SJSA1 (cell line): ENCODE results near the gene DUSP11. TPM values are rescaled to one million over a fixed set of nuclear protein-coding genes. Genes with fewer than 3 reads are reported as not detected.
"Not testable (repeated sequence)": the region's sequence is repeated elsewhere in the genome, so short reads cannot be mapped to it uniquely, and the experiment has no call there.

Experiments used
- DNase-seq, 2 experiments: peaks; one replicate each; pipeline ENCODE4 v3.0.0-alpha.2; 2015 to 2020; ENCODE audit warnings: low spot score in 2 of 2, low read depth in 1 of 2
- H3K27ac ChIP-seq: fragments of 250-450 bp; sonication (Bioruptor Pico); 2 replicates; pipeline ENCODE4 v1.5.1; 2020; ENCODE audit warnings: mild to moderate bottlenecking, moderate library complexity
- H3K27me3 ChIP-seq: fragments of 250-450 bp; sonication (Bioruptor Pico); replicated peaks from 2 replicates; pipeline ENCODE4 v1.5.1; 2020; ENCODE audit warnings: mild to moderate bottlenecking, moderate library complexity
- H3K36me3 ChIP-seq: fragments of 250-450 bp; sonication (Bioruptor Pico); 2 replicates; pipeline ENCODE4 v1.5.1; 2020; ENCODE audit warnings: mild to moderate bottlenecking
- H3K4me1 ChIP-seq: fragments of 250-450 bp; sonication (Bioruptor Pico); replicated peaks from 2 replicates; pipeline ENCODE4 v1.6.1; 2021; ENCODE audit warnings: mild to moderate bottlenecking
- H3K4me3 ChIP-seq: fragments of 250-450 bp; sonication (Bioruptor Pico); 2 replicates; pipeline ENCODE4 v1.5.1; 2020; ENCODE audit warnings: mild to moderate bottlenecking
- H3K9me3 ChIP-seq: fragments of 250-450 bp; sonication (Bioruptor Pico); replicated peaks from 2 replicates; pipeline ENCODE4 v1.5.1; 2020; ENCODE audit warnings: mild to moderate bottlenecking
- total RNA-seq: library from RNA; depleted of rRNA; stranded (reverse); fragments of >200 nt; shearing (Covaris generic); gene quantifications from 2 replicates; pipeline ENCODE4 v1.2.3, GENCODE V29; 2014; rRNA removed

Gene DUSP11
- total RNA-seq, 1 experiment from 2014 or later: 40.4 TPM

DNA sequence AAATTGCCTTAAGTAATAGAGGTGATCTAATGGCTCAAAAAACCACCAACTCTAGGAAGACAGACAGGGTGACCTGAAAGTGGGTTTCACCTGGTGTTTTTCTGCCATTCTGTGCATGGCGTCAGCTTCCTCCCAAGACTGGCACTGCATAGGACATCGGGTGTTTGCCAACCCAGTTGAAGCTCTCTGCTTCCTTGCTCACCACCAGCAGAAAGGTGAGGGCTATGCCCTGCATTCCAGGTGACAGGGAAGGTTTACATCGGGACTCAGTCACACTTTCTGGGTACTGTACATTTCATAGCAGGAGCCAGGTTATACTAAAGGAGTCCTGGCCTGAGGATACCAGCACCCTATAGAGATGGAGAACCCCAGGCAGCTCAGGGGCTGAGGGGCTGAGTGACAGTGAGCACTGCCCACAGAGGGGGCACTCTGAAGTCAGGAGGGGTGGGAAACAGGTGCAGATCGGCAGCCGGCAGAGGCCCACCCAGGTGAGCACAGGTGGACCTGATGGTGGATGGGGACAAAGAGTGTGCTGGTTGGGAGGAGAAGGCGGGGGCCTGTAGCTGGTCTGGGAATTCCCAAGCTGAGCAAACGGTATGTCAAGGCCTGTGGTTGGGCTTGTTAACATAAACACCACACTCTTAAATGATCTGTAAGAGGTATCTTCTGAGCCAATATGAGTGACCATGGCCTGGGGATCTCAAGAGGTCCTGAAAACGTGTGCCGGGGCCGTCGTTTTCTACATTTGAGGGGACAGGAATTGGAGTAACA is 60.9 kb downstream of the DUSP11 start:
- Histone ChIP-seq H3K27ac (no peak overlapping the region), H3K9me3 (no peaks in the 10 kb centered on the region), H3K4me3 (no peak overlapping the region), H3K4me1 (no peaks in the 10 kb centered on the region), H3K36me3 (no peaks in the 10 kb centered on the region), H3K27me3 (no peaks in the 10 kb centered on the region; the same call in 1 of the 2 replicates)
- DNase-seq: no peak

DNA sequence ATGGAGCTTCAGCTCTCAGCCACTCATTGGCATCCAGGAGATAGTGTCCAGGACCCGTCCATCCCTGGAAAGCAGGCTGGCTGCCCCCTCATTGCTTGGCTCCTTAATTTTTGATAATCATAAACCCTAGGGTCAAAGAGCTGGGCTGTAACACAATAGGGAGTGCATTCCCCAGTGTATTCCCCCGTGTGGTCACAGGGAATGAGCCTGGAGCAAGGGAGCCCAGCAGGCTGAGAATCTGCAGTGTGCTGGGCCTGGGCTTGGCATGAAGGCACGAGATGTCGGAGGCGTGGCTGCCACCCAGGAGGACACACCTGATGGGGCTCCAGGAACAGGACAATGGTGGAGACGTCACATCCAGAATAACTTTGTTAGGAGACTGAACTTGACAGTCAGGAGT is 61.5 kb downstream of the DUSP11 start:
- H3K4me1 ChIP-seq: no peaks in the 10 kb centered on the region
- no peak for DNase-seq
- no peak overlapping the region for H3K27ac ChIP-seq
- H3K4me3 ChIP-seq: no peak overlapping the region
- H3K36me3 ChIP-seq: no peaks in the 10 kb centered on the region
- no peaks in the 10 kb centered on the region for H3K9me3 ChIP-seq
- H3K27me3 ChIP-seq: no peaks in the 10 kb centered on the region; the same call in 1 of the 2 replicates

DNA sequence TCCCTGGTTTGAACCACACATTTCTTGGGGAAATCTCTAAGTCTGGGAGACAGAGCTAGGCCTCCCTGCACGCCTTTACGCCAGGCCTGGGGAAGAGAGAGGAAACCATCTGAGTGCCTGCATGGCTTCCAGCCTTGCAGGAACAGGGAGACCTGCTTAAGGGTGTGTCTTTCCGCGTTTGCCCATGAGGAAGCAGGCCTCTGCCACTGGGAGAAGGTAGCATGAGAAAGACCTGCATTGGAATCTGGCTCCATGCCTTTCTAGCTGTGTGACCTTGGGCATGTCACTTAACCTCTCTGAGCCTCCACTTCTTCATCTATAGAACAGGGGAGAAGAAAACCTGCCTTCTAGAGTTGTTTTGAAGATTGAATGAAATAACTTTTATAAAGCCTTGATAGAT is 62.2 kb downstream of the DUSP11 start:
- H3K36me3 ChIP-seq, H3K4me1 ChIP-seq, DNase-seq: not testable (repeated sequence)

DNA sequence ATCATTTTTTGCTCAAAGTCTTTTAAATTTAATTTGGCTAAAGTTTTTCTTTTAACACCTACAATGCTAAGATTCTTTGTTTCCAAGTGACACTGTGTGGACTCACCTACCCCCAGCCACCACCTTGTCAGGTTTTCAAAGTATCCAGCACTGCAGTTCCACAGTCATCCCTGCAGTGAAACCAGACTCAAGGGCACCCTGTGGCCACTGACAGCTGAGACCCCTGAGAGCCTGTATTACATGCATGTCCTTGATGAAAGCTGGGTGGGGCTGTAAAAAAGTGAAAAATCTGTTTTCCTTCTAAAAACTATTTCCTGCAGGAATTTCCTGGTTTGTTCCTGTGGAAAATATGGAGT is 62.7 kb downstream of the DUSP11 start:
- no peaks in the 10 kb centered on the region for H3K36me3 ChIP-seq
- no peak overlapping the region for H3K4me3 ChIP-seq
- no peak for DNase-seq
- no peaks in the 10 kb centered on the region; the same call in 1 of the 2 replicates for H3K27me3 ChIP-seq
- H3K4me1 ChIP-seq: no peaks in the 10 kb centered on the region
- no peaks in the 10 kb centered on the region for H3K9me3 ChIP-seq
- H3K27ac ChIP-seq: no peak overlapping the region

More for the DNA sequence above, 62.2 kb downstream of the DUSP11 start:
- not testable (repeated sequence) for H3K27ac ChIP-seq, H3K27me3 ChIP-seq, H3K9me3 ChIP-seq, H3K4me3 ChIP-seq

DNA sequence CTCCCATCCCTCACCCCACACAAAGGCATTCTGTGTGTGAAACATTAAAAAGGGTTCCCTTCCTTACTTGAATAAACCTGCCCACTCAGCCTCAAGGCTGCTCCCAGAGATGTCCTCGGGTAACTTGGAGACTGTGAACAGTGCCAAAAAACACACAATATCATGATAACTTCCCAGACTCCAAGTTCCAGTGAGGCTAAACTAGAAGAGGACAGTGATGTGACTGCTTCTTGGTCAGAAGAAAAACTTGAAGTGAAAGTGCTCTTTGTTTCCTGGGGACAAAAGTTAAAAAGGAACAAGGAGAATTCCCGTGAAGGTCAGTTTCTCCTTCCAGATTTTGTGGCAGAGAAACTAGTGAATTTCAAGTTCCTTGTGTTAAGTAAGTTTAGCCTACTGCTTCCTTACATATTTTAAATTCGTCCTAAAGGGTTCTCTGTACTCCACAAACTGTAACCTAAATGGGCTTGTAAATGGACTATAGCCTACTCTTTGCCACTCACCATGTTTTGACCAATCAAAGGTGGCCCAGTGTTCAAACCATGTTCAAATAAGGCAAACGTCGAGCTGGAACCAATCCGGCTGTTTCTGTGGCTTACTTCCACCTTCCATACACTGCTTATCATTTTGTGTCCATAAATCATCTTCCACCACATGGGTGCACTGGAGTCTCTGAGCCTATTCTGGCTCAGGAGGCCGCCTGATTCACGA is 63.2 kb downstream of the DUSP11 start:
- no peaks in the 10 kb centered on the region for H3K9me3 ChIP-seq
- H3K27ac ChIP-seq: no peak overlapping the region
- DNase-seq: no peak
- no peaks in the 10 kb centered on the region for H3K36me3 ChIP-seq
- no peak overlapping the region for H3K4me3 ChIP-seq
- H3K27me3 ChIP-seq: no peaks in the 10 kb centered on the region; the same call in 1 of the 2 replicates
- H3K4me1 ChIP-seq: no peaks in the 10 kb centered on the region

DNA sequence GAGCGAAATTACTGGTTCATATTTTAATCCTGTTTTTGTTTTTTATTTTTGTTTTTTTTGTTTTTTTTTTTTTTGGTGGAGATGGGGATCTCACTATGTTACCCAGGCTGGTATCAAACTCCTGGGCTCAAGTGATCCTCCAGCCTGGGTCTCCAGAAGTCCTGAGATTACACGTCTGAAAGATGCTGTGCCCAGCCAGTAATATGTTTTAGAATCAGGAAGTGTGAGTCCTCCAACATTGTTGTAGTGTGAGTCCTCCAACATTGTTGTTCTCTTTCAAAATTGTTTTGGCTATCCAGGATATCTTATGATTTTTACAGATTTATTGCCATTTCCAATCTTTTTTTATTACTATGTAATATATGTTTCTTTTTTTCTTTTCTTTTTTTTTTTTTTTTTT is 65.8 kb downstream of the DUSP11 start:
- no peak overlapping the region for H3K27ac ChIP-seq
- no peaks in the 10 kb centered on the region for H3K9me3 ChIP-seq
- no peak overlapping the region for H3K4me3 ChIP-seq
- peaks cover 4% of the 10 kb centered on the region; the same call in 1 of the 2 replicates for H3K27me3 ChIP-seq
- no peaks in the 10 kb centered on the region for H3K36me3 ChIP-seq
- DNase-seq: no peak
- no peaks in the 10 kb centered on the region for H3K4me1 ChIP-seq

Other genes starting within 250 kb of the DUSP11 start
- not detected in 2 replicates for gene NAT8, start 137.7 kb downstream of the DUSP11 start, total RNA-seq
- 52.8 and 85.2 TPM in 2 replicates for gene TPRKB, start 42.8 kb downstream of the DUSP11 start, total RNA-seq
- 0.03 TPM in 1 of 2 replicates, not detected in the other for gene C2orf78, start 4.1 kb upstream of the DUSP11 start, total RNA-seq
- gene STAMBP, start 48.9 kb upstream of the DUSP11 start, total RNA-seq: 61.6 and 76.6 TPM in 2 replicates
- gene ACTG2, start 112.9 kb upstream of the DUSP11 start, total RNA-seq: 78.8 and 135 TPM in 2 replicates
- gene DGUOK, start 146.8 kb upstream of the DUSP11 start, total RNA-seq: 94.7 and 99.8 TPM in 2 replicates
- gene TET3, start 204.8 kb upstream of the DUSP11 start, total RNA-seq: 2.1 and 2.4 TPM in 2 replicates